H9 (cell line): ENCODE data around the gene RARA. TPM values are rescaled to one million over a fixed set of nuclear protein-coding genes. Genes with fewer than 3 reads are reported as not detected.

Experiments used
- DNase-seq: peaks from one replicate; pipeline ENCODE4 v3.0.0-alpha.2; 2017
- H2AFZ ChIP-seq: one replicate; pipeline ENCODE4 v1.6.1; 2013; ENCODE audit warnings: mild to moderate bottlenecking, low read length, control low read depth, moderate library complexity
- H2AK5ac ChIP-seq: 2 replicates; pipeline ENCODE4 v1.6.1; 2013; ENCODE audit warnings: low read length, control low read depth, mixed read lengths; ENCODE audit not compliant: insufficient read length
- H2BK120ac ChIP-seq: one replicate; pipeline ENCODE4 v1.6.1; 2013; ENCODE audit warnings: low read depth, mild to moderate bottlenecking, low read length, control low read depth, inconsistent platforms; ENCODE audit not compliant: poor library complexity, severe bottlenecking
- H2BK12ac ChIP-seq: 2 replicates; pipeline ENCODE4 v1.6.1; 2013; ENCODE audit warnings: low read length, control low read depth, mixed read lengths, low read depth; ENCODE audit not compliant: insufficient read length
- H2BK15ac ChIP-seq: 2 replicates; pipeline ENCODE4 v1.6.1; 2013; ENCODE audit warnings: low read depth, low read length, control low read depth
- H2BK20ac ChIP-seq: one replicate; pipeline ENCODE4 v1.6.1; 2013; ENCODE audit warnings: low read depth, mild to moderate bottlenecking, low read length, control low read depth, inconsistent platforms; ENCODE audit not compliant: poor library complexity, severe bottlenecking
- H2BK5ac ChIP-seq: 2 replicates; pipeline ENCODE4 v1.6.1; 2013; ENCODE audit warnings: low read length, control low read depth, mixed read lengths; ENCODE audit not compliant: insufficient read length
- H3K14ac ChIP-seq: 2 replicates; pipeline ENCODE4 v1.6.1; 2013; ENCODE audit warnings: low read length, control low read depth; ENCODE audit not compliant: insufficient read depth
- H3K18ac ChIP-seq: 2 replicates; pipeline ENCODE4 v1.6.1; 2013; ENCODE audit warnings: low read depth, mild to moderate bottlenecking, mixed read lengths, low read length, control low read depth; ENCODE audit not compliant: insufficient read length
- H3K23ac ChIP-seq: 2 replicates; pipeline ENCODE4 v1.6.1; 2013; ENCODE audit warnings: low read length, control low read depth, mixed read lengths, low read depth; ENCODE audit not compliant: insufficient read length
- H3K23me2 ChIP-seq: 2 replicates; pipeline ENCODE4 v1.6.1; 2013; ENCODE audit warnings: low read depth, mild to moderate bottlenecking, mixed read lengths, low read length, control low read depth; ENCODE audit not compliant: insufficient read length, poor library complexity, severe bottlenecking
- H3K27ac ChIP-seq: 2 replicates; pipeline ENCODE4 v1.5.1; 2013; ENCODE audit warnings: low read length, control low read depth, mixed read lengths, low read depth; ENCODE audit not compliant: insufficient read length
- H3K27me3 ChIP-seq: 2 replicates; pipeline ENCODE4 v1.6.1; 2013; ENCODE audit warnings: low read length, control low read depth, inconsistent platforms; ENCODE audit not compliant: insufficient read depth
- H3K4ac ChIP-seq: 2 replicates; pipeline ENCODE4 v1.6.1; 2013; ENCODE audit warnings: low read depth, mild to moderate bottlenecking, control low read depth, inconsistent platforms, low read length, moderate library complexity
- H3K4me1 ChIP-seq: 2 replicates; pipeline ENCODE4 v1.6.1; 2013; ENCODE audit warnings: low read length, control low read depth, inconsistent platforms; ENCODE audit not compliant: insufficient read depth
- H3K4me2 ChIP-seq: 2 replicates; pipeline ENCODE4 v1.6.1; 2013; ENCODE audit warnings: low read length, control low read depth, mixed read lengths; ENCODE audit not compliant: insufficient read length, insufficient read depth
- H3K56ac ChIP-seq: 2 replicates; pipeline ENCODE4 v1.6.1; 2013; ENCODE audit warnings: low read depth, mild to moderate bottlenecking, mixed read lengths, low read length, control low read depth; ENCODE audit not compliant: insufficient read length
- H3K79me1 ChIP-seq: 2 replicates; pipeline ENCODE4 v1.6.1; 2013; ENCODE audit warnings: low read depth, mild to moderate bottlenecking, moderate library complexity, low read length, control low read depth, inconsistent platforms; ENCODE audit not compliant: insufficient read depth, poor library complexity, severe bottlenecking
- H3K79me2 ChIP-seq: 2 replicates; pipeline ENCODE4 v1.6.1; 2013; ENCODE audit warnings: low read length, control low read depth, inconsistent platforms; ENCODE audit not compliant: insufficient read depth
- H3K9ac ChIP-seq: 2 replicates; pipeline ENCODE4 v1.6.1; 2013; ENCODE audit warnings: low read length, control low read depth, mixed read lengths; ENCODE audit not compliant: insufficient read length; ENCODE audit errors: extremely low read depth
- H3K9me3 ChIP-seq: one replicate; pipeline ENCODE4 v1.6.1; 2013; ENCODE audit warnings: low read depth, low read length, inconsistent platforms; ENCODE audit not compliant: control insufficient read depth
- H3T11ph ChIP-seq: one replicate; pipeline ENCODE4 v1.6.1; 2013; ENCODE audit warnings: mild to moderate bottlenecking, low read length, control low read depth, inconsistent platforms
- H4K20me1 ChIP-seq: one replicate; pipeline ENCODE4 v1.6.1; 2013; ENCODE audit not compliant: control insufficient read depth, insufficient read length, insufficient read depth
- H4K5ac ChIP-seq: 2 replicates; pipeline ENCODE4 v1.6.1; 2013; ENCODE audit warnings: low read depth, mild to moderate bottlenecking, mixed read lengths, low read length, control low read depth; ENCODE audit not compliant: insufficient read length
- H4K8ac ChIP-seq: replicated peaks from 2 replicates; pipeline ENCODE4 v1.6.1; 2013; ENCODE audit warnings: low read length, control low read depth, mixed read lengths, low read depth; ENCODE audit not compliant: insufficient read length
- H4K91ac ChIP-seq: 2 replicates; pipeline ENCODE4 v1.6.1; 2013; ENCODE audit warnings: low read depth, mild to moderate bottlenecking, moderate library complexity, mixed read lengths, low read length, control low read depth; ENCODE audit not compliant: insufficient read length
- H3K27ac Mint-ChIP-seq, 3 experiments: 2 replicates in 2 of 3; 3 replicates in 1 of 3; pipeline ENCODE4 v1.8.0; 2020 to 2021; ENCODE audit warnings: mixed read lengths in 3 of 3, mild to moderate bottlenecking in 1 of 3, moderate library complexity in 1 of 3
- H3K27me3 Mint-ChIP-seq: 2 replicates; pipeline ENCODE4 v1.8.0; 2021; ENCODE audit warnings: low read depth, mild to moderate bottlenecking, moderate library complexity, mixed read lengths
- H3K36me3 Mint-ChIP-seq, 3 experiments: 2 replicates in 2 of 3; 3 replicates in 1 of 3; pipeline ENCODE4 v1.8.0; 2020 to 2021; ENCODE audit warnings: low read depth in 3 of 3, mixed read lengths in 3 of 3; ENCODE audit not compliant: insufficient read depth in 1 of 3
- H3K4me1 Mint-ChIP-seq, 2 experiments: 2 replicates each; pipeline ENCODE4 v1.8.0; 2020; ENCODE audit warnings: mixed read lengths in 2 of 2
- H3K4me3 Mint-ChIP-seq, 2 experiments: 2 replicates in 1 of 2; 3 replicates in 1 of 2; pipeline ENCODE4 v1.8.0; 2020 to 2021; ENCODE audit warnings: mild to moderate bottlenecking in 2 of 2, mixed read lengths in 2 of 2, moderate library complexity in 1 of 2
- H3K9me3 Mint-ChIP-seq, 2 experiments: 2 replicates in 1 of 2; 3 replicates in 1 of 2; pipeline ENCODE4 v1.8.0; 2020; ENCODE audit warnings: mild to moderate bottlenecking in 2 of 2, mixed read lengths in 2 of 2, moderate library complexity in 1 of 2
- WGBS: extraction: QIAGEN DNeasy Blood & Tissue Kit; methylation state at CpG from one replicate; pipeline ENCODE4 v1.1.7; 2013; ENCODE audit warnings: missing lambda C conversion rate, low lambda C conversion rate, mixed read lengths; ENCODE audit not compliant: insufficient read length; ENCODE audit errors: extremely low coverage; 5-methylcytosine and 5-hydroxymethylcytosine counted together
- total RNA-seq: library from RNA; stranded (reverse); gene quantifications from 2 replicates; pipeline ENCODE4 v1.2.1, GENCODE V29; 2021
- TF ChIP-seq, protein P1 (sequence below): fragments of 200-600 bp; sonication (generic); conservative IDR thresholded peaks from 3 replicates; pipeline ENCODE4 v1.8.0; 2021; ENCODE audit warnings: antibody characterized with exemption, mild to moderate bottlenecking

Gene RARA
- total RNA-seq, 1 experiment from 2014 or later, result 17.6 TPM

DNA sequence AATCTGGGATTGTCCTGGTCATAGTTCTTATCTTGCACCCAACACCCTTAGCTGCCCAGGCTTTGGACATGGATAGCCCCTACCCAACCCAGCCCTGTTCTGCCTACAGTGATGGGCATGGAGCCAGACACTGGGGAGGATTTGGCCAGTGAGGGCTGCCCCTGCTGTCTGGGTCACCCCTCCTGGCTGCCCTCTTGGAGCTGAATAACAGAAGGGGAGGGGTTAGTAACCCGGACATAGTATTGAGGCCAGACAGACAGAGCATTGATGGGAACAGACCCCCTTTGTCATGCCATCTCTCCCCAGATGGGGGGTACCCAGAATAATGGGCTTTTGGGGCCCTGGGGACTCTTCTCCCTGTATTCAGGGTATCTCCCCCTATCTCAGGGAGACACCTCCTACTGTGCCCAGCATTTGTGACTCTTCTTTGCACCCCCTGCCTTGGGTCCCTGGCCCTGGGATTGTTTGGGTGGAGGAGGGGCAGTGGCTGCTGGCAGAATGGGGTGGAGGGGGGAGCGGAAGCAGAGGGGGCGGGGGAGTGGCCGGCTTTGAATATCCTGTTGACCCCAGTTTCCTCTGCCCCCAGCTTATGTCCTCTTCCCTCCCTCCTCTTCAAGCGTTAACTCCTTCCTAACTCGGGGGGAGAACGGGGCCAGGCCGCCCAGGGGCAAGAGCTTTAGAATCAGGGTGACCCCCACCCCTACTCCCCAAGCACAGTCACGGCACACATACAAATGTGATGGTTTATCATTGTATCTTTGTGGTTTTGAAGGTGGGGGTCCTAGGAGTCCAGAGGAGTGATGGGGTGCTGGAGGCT, 38.5 kb downstream of the RARA start:
- H4K91ac ChIP-seq, result no peak overlapping the region
- Mint-ChIP-seq H3K27me3 (peaks cover 93% of the 10 kb centered on the region), H3K36me3 (peaks cover 11 to 22% (median 22%) of the 10 kb centered on the region in 3 experiments; a peak in 6 of 7 replicates), H3K4me1 (peaks cover 77 to 82% of the 10 kb centered on the region in 2 experiments), H3K9me3 (no peaks in the 10 kb centered on the region), H3K4me3 (peak overlapping the region; percentile 59 to 73), H3K27ac (no peak overlapping the region; a peak in 1 of 7 replicates)
- no peak overlapping the region for H3K23ac ChIP-seq
- no peak overlapping the region for H4K8ac ChIP-seq
- H3K9me3 ChIP-seq, result no peaks in the 10 kb centered on the region
- peaks cover 12% of the 10 kb centered on the region for H3K23me2 ChIP-seq
- H3K4ac ChIP-seq, result no peak overlapping the region
- H3K9ac ChIP-seq, result no peak overlapping the region
- TF ChIP-seq, protein P1, sequence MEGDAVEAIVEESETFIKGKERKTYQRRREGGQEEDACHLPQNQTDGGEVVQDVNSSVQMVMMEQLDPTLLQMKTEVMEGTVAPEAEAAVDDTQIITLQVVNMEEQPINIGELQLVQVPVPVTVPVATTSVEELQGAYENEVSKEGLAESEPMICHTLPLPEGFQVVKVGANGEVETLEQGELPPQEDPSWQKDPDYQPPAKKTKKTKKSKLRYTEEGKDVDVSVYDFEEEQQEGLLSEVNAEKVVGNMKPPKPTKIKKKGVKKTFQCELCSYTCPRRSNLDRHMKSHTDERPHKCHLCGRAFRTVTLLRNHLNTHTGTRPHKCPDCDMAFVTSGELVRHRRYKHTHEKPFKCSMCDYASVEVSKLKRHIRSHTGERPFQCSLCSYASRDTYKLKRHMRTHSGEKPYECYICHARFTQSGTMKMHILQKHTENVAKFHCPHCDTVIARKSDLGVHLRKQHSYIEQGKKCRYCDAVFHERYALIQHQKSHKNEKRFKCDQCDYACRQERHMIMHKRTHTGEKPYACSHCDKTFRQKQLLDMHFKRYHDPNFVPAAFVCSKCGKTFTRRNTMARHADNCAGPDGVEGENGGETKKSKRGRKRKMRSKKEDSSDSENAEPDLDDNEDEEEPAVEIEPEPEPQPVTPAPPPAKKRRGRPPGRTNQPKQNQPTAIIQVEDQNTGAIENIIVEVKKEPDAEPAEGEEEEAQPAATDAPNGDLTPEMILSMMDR, result no peak
- no CpG with 5 or more reads among the region's 9 CpGs for WGBS
- H3K4me1 ChIP-seq, result peaks cover 23% of the 10 kb centered on the region
- H3K56ac ChIP-seq, result no peak overlapping the region
- no peak overlapping the region for H2BK120ac ChIP-seq
- no peaks in the 10 kb centered on the region for H3K79me1 ChIP-seq
- H2BK20ac ChIP-seq, result no peak overlapping the region
- no peaks in the 10 kb centered on the region for H3K79me2 ChIP-seq
- no peaks in the 10 kb centered on the region for H4K20me1 ChIP-seq
- no peak overlapping the region for H2BK15ac ChIP-seq
- no peak overlapping the region for H3T11ph ChIP-seq
- no peak overlapping the region for H2AK5ac ChIP-seq
- no peak overlapping the region for H4K5ac ChIP-seq
- no peak overlapping the region for H2BK12ac ChIP-seq
- peak; percentile 64 for DNase-seq
- no peak overlapping the region for H3K27ac ChIP-seq
- H2AFZ ChIP-seq, result no peak overlapping the region
- no peak overlapping the region for H3K18ac ChIP-seq
- H2BK5ac ChIP-seq, result no peak overlapping the region
- peak overlapping the region; percentile 29 for H3K4me2 ChIP-seq
- H3K27me3 ChIP-seq, result peaks cover 18% of the 10 kb centered on the region; the same call in 1 of the 2 replicates
- H3K14ac ChIP-seq, result no peak overlapping the region
